ENCODE measurements around the gene RALY. TPM values are rescaled to one million over a fixed set of nuclear protein-coding genes. Genes with fewer than 3 reads are reported as not detected.

Gene RALY
- total and polyA plus RNA-seq, 10 of the 15 experiments (the other 5 are each of a cell fraction or from before 2014, with no cell fraction given), result 1.2 to 246 (median 137) TPM

DNA sequence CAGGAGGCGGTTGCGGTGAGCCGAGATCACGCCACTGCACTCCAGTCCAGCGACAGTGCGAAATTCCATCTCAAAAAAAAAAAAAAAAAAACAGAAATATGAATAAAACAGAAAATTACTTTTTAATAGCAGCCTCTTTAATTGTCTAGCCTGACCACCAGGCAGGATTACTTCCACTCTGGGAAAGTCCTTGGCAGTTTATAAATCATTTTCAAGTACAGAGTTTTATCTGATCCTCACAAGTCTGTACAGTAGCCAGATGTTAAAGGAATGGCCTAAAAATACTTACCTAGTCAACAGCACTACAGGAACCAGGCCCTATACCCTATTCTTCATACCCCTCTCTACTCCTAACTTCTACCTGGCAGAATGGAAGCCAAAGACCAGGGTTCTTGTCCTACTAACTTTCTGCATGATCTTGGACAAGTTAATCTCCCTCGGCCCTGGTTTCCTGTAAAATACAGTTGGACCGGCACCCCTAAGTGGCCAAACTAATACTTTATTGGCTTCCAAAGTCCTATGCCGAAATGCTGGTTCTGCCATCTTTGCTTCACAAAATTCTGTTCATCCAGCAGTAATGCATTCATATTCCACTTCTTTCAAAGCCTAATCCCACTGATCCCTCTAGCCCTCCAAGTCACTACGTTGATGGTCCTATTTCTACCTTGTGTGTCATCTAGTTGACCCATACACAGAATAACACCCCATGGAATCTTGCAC is 116.5 kb downstream of the RALY start (continued):
- TF ChIP-seq, protein P1, sequence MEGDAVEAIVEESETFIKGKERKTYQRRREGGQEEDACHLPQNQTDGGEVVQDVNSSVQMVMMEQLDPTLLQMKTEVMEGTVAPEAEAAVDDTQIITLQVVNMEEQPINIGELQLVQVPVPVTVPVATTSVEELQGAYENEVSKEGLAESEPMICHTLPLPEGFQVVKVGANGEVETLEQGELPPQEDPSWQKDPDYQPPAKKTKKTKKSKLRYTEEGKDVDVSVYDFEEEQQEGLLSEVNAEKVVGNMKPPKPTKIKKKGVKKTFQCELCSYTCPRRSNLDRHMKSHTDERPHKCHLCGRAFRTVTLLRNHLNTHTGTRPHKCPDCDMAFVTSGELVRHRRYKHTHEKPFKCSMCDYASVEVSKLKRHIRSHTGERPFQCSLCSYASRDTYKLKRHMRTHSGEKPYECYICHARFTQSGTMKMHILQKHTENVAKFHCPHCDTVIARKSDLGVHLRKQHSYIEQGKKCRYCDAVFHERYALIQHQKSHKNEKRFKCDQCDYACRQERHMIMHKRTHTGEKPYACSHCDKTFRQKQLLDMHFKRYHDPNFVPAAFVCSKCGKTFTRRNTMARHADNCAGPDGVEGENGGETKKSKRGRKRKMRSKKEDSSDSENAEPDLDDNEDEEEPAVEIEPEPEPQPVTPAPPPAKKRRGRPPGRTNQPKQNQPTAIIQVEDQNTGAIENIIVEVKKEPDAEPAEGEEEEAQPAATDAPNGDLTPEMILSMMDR (IDR thresholded peaks at IDR 0.05 in 2 of 3, conservative IDR thresholded peaks at IDR 0.05 in 1 of 3; ENCODE audit: control insufficient read depth in 2 of 3, extremely low read depth in 1 of 3, insufficient read depth in 1 of 3, low read depth in 3 of 3, low read length in 3 of 3), result no peak
- TF ChIP-seq NFIC (IDR thresholded peaks at IDR 0.05; ENCODE audit: low read depth, low read length) (no peak), MTA3 (IDR thresholded peaks at IDR 0.05; ENCODE audit: borderline replicate concordance, low read length) (0 out of 2 replicates have a peak, but pooled peaks have one; percentile 15), SMAD1 (IDR thresholded peaks at IDR 0.05; ENCODE audit: low read depth, partially characterized antibody) (no peak)

- Histone ChIP-seq H3K9ac (ENCODE audit: control insufficient read depth, insufficient read depth, low read length) (peak overlapping the region; percentile 100), H2AFZ (ENCODE audit: control insufficient read depth, low read depth, low read length) (peak overlapping the region; percentile 1; the same call in 1 of the 2 replicates), H3K36me3 (ENCODE audit: control insufficient read depth in 2 of 2, insufficient read depth in 2 of 2, low read length in 1 of 2) (peaks cover 0 to 8% of the 10 kb centered on the region in 2 experiments; a peak in 1 of 4 replicates), H3K27ac (ENCODE audit: control insufficient read depth, insufficient read depth) (peak overlapping the region; percentile 92), H3K4me3 (peak overlapping the region; percentile 84), H3K4me2 (ENCODE audit: control insufficient read depth, insufficient read depth) (peak overlapping the region; percentile 92), H3K9me3 (replicated peaks; ENCODE audit: control insufficient read depth, insufficient read depth, low read length) (no peaks in the 10 kb centered on the region), H4K20me1 (ENCODE audit: control insufficient read depth, insufficient read depth) (peaks cover 4% of the 10 kb centered on the region), H3K4me1 (ENCODE audit: control insufficient read depth, insufficient read depth, low read length) (peaks cover 4% of the 10 kb centered on the region), H3K79me2 (ENCODE audit: control insufficient read depth, insufficient read depth, low read length) (peaks cover 60% of the 10 kb centered on the region), H3K27me3 (replicated peaks in 1 of 2; ENCODE audit: control insufficient read depth in 2 of 2, insufficient read depth in 2 of 2, low read length in 1 of 2) (no peaks in the 10 kb centered on the region)
- in situ Hi-C loops (cut with MboI), result no loop called here
- DNase-seq (ENCODE audit: low read depth, low spot score), result no peak
- WGBS (ENCODE audit: insufficient coverage, insufficient replicate concordance, low lambda C conversion rate, missing lambda C conversion rate), result 1% methylated on average over 22 of the region's 22 CpGs
- FAIRE-seq, result no peak
- ATAC-seq, result peak; percentile 30
- RAD21 ChIA-PET (ENCODE audit: unreplicated experiment), result interaction anchor here (1.6 kb wide), 1 partner anchor 118 kb away, joined by 9 read pairs; the partner anchor contains the start of gene RALY
- BruUV-seq (replicated peaks), result no TSS peak
- intact Hi-C loops (cut with micrococcal nuclease; ENCODE audit: unreplicated experiment), result loop anchor here (5.0 kb wide), 1 partner anchor 119 kb away; the partner anchor contains the start of gene RALY
- POLR2A ChIA-PET, result interaction anchor here (0.6 to 3.6 kb wide), 2 partner anchors 118 to 336 kb away, joined by 8 to 25 read pairs; partner anchors contain the start of gene RALY
- CTCF ChIA-PET, result no interaction called here
- SMC1A ChIA-PET (ENCODE audit: uncharacterized antibody, unreplicated experiment), result interaction anchor here (0.7 kb wide), 1 partner anchor 444 kb away, joined by 3 read pairs; the partner anchor contains the start of gene ACTL10
- TF ChIP-seq RAD51 (IDR thresholded peaks at IDR 0.05) (no peak), NFXL1 (IDR thresholded peaks at IDR 0.05; ENCODE audit: borderline replicate concordance) (no peak), RELB (IDR thresholded peaks at IDR 0.05; ENCODE audit: low read depth) (0 out of 2 replicates have a peak, but pooled peaks have one; percentile 8), USF2 (IDR thresholded peaks at IDR 0.05; ENCODE audit: borderline replicate concordance, low read depth, low read length) (no peak), ZNF24 (IDR thresholded peaks at IDR 0.05) (0 out of 2 replicates have a peak, but pooled peaks have one; percentile 16), IKZF2 (IDR thresholded peaks at IDR 0.05) (peak; percentile 43 to 44; a peak in 3 of 4 replicates), RUNX3 (IDR thresholded peaks at IDR 0.05; ENCODE audit: low read length) (peak; percentile 45)
- TF ChIP-seq, protein P1 (IDR thresholded peaks at IDR 0.05 in 2 of 3, conservative IDR thresholded peaks at IDR 0.05 in 1 of 3; ENCODE audit: control insufficient read depth in 2 of 3, extremely low read depth in 1 of 3, insufficient read depth in 1 of 3, low read depth in 3 of 3, low read length in 3 of 3), result peak in 2 of 3 experiments; percentile 31 to 33; a peak in 3 of 6 replicates
Observed at GRCh38 chr20:34110745-34111641, 117.3 kb downstream of the RALY start.

Measured in GM12878 (cell line).